HCT116 (cell line): ENCODE data around the gene TLR5.

Experiments used
- CEBPB ChIP-seq: IDR thresholded peaks from 2 replicates; pipeline ENCODE4 v1.6.1; 2012; ENCODE audit warnings: low read depth
- ELF1 ChIP-seq: IDR thresholded peaks from 2 replicates; pipeline ENCODE4 v1.6.1; 2012; ENCODE audit warnings: low read depth, borderline replicate concordance
- EZH2 ChIP-seq: fragments of 200-600 bp; sonication (generic); IDR thresholded peaks from 2 replicates; pipeline ENCODE4 v1.6.1; 2017; ENCODE audit warnings: antibody characterized with exemption, mixed run types
- MAX ChIP-seq: IDR thresholded peaks from 2 replicates; pipeline ENCODE4 v1.6.1; 2012
- POLR2A ChIP-seq: IDR thresholded peaks from 2 replicates; pipeline ENCODE4 v1.7.0; 2011; ENCODE audit warnings: borderline replicate concordance; ENCODE audit not compliant: insufficient read depth, insufficient read length; ENCODE audit errors: extremely low read depth
- RAD21 ChIP-seq: IDR thresholded peaks from 2 replicates; pipeline ENCODE4 v1.6.1; 2012; ENCODE audit warnings: low read depth, mild to moderate bottlenecking
- SP1 ChIP-seq: IDR thresholded peaks from 2 replicates; pipeline ENCODE4 v1.6.1; 2012; ENCODE audit warnings: low read depth
- YY1 ChIP-seq: IDR thresholded peaks from 2 replicates; pipeline ENCODE4 v1.6.1; 2011; ENCODE audit warnings: low read length, low read depth, moderate library complexity, mild to moderate bottlenecking; ENCODE audit not compliant: insufficient replicate concordance; ENCODE audit errors: extremely low read depth
- ZNF274 ChIP-seq: fragments of 200-500 bp; sonication (Bioruptor generic); IDR thresholded peaks from 2 replicates; pipeline ENCODE4 v1.6.1; 2014; ENCODE audit warnings: mild to moderate bottlenecking, low read depth, low read length, inconsistent platforms
- TF ChIP-seq, protein P1 (sequence below), 3 experiments: fragments of 200-600 bp in 1 of 3; sonication (generic) in 1 of 3; IDR thresholded peaks in 2 of 3; conservative IDR thresholded peaks in 1 of 3; 2 replicates each; pipeline ENCODE4 v1.5.1; 2012 to 2017; ENCODE audit warnings: low read depth in 2 of 3, low read length in 2 of 3, antibody characterized with exemption in 1 of 3, borderline replicate concordance in 1 of 3, control low read depth in 1 of 3, mild to moderate bottlenecking in 1 of 3, mixed read lengths in 1 of 3, mixed run types in 1 of 3, moderate library complexity in 1 of 3; ENCODE audit not compliant: insufficient read depth in 1 of 3

GRCh38 chr1:223156343-223156742 is 13.3 kb upstream of the TLR5 start:
- TF ChIP-seq EZH2: no peak
- TF ChIP-seq SP1: no peak
- TF ChIP-seq, protein P1, sequence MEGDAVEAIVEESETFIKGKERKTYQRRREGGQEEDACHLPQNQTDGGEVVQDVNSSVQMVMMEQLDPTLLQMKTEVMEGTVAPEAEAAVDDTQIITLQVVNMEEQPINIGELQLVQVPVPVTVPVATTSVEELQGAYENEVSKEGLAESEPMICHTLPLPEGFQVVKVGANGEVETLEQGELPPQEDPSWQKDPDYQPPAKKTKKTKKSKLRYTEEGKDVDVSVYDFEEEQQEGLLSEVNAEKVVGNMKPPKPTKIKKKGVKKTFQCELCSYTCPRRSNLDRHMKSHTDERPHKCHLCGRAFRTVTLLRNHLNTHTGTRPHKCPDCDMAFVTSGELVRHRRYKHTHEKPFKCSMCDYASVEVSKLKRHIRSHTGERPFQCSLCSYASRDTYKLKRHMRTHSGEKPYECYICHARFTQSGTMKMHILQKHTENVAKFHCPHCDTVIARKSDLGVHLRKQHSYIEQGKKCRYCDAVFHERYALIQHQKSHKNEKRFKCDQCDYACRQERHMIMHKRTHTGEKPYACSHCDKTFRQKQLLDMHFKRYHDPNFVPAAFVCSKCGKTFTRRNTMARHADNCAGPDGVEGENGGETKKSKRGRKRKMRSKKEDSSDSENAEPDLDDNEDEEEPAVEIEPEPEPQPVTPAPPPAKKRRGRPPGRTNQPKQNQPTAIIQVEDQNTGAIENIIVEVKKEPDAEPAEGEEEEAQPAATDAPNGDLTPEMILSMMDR (IDR thresholded peaks at IDR 0.05 in 2 of 3, conservative IDR thresholded peaks at IDR 0.05 in 1 of 3; ENCODE audit: borderline replicate concordance in 1 of 3, insufficient read depth in 1 of 3, low read depth in 2 of 3, low read length in 2 of 3): no peak
- TF ChIP-seq ZNF274: no peak
- no peak for TF ChIP-seq POLR2A
- TF ChIP-seq CEBPB: no peak
- no peak for TF ChIP-seq YY1
- TF ChIP-seq RAD21: no peak
- TF ChIP-seq ELF1: no peak
- TF ChIP-seq MAX: no peak
